SK-N-SH treated with all-trans-retinoic acid at 6 μM for 48 hours (cell line): ENCODE measurements around the gene PRKG1.
A peak's percentile ranks its signal among the peaks of the same experiment; 100 is the strongest.

Source experiments
- ATAC-seq: fragments of 200-7000 bp; cut with Tn5 transposase; 3 replicates; pipeline ENCODE4 v1.9.1; 2020; ENCODE audit warnings: mild to moderate bottlenecking, moderate library complexity
- ARNTL ChIP-seq: fragments of 450-650 bp; formaldehyde crosslinking; IDR thresholded peaks from 2 replicates; pipeline ENCODE4 v1.5.0; 2020; ENCODE audit warnings: low read depth, mild to moderate bottlenecking, moderate library complexity, borderline replicate concordance
- BACH2 ChIP-seq: fragments of 250-450 bp; sonication (Bioruptor Pico); IDR thresholded peaks from 2 replicates; pipeline ENCODE4 v1.9.0; 2021; ENCODE audit warnings: mild to moderate bottlenecking, borderline replicate concordance
- CREB5 ChIP-seq: fragments of 250-450 bp; sonication (Bioruptor Pico); IDR thresholded peaks from 2 replicates; pipeline ENCODE4 v1.5.1; 2020; ENCODE audit warnings: low read depth, mild to moderate bottlenecking, moderate library complexity
- CSDC2 ChIP-seq: fragments of 250-450 bp; sonication (Bioruptor Pico); IDR thresholded peaks from 2 replicates; pipeline ENCODE4 v1.5.0; 2020; ENCODE audit warnings: mild to moderate bottlenecking, moderate library complexity
- CSRNP3 ChIP-seq: fragments of 250-450 bp; sonication (Bioruptor Pico); IDR thresholded peaks from 2 replicates; pipeline ENCODE4 v1.5.1; 2021; ENCODE audit warnings: mild to moderate bottlenecking, moderate library complexity
- ESRRG ChIP-seq: fragments of 250-450 bp; sonication (Bioruptor Pico); IDR thresholded peaks from 2 replicates; pipeline ENCODE4 v1.6.1; 2021; ENCODE audit warnings: mild to moderate bottlenecking
- GLIS3 ChIP-seq: fragments of 250-450 bp; sonication (Bioruptor Pico); IDR thresholded peaks from 2 replicates; pipeline ENCODE4 v1.5.0; 2020; ENCODE audit warnings: mild to moderate bottlenecking, moderate library complexity
- ISL1 ChIP-seq: fragments of 250-450 bp; sonication (Bioruptor Pico); IDR thresholded peaks from 2 replicates; pipeline ENCODE4 v2.1.2; 2022; ENCODE audit warnings: mild to moderate bottlenecking, moderate library complexity
- OSR1 ChIP-seq: fragments of 250-450 bp; sonication (Bioruptor Pico); IDR thresholded peaks from 2 replicates; pipeline ENCODE4 v1.8.0; 2022; ENCODE audit warnings: moderate library complexity, mild to moderate bottlenecking, inconsistent platforms
- PATZ1 ChIP-seq: fragments of 250-450 bp; sonication (Bioruptor Pico); IDR thresholded peaks from 2 replicates; pipeline ENCODE4 v1.8.0; 2020; ENCODE audit warnings: mild to moderate bottlenecking, moderate library complexity, borderline replicate concordance
- POU6F1 ChIP-seq: fragments of 250-450 bp; sonication (Bioruptor Pico); IDR thresholded peaks from 2 replicates; pipeline ENCODE4 v1.8.0; 2021; ENCODE audit warnings: low read depth, mild to moderate bottlenecking, moderate library complexity, borderline replicate concordance
- PPARA ChIP-seq: fragments of 250-450 bp; sonication (Bioruptor Pico); IDR thresholded peaks from 2 replicates; pipeline ENCODE4 v1.5.0; 2020; ENCODE audit warnings: mild to moderate bottlenecking, borderline replicate concordance
- RARB ChIP-seq: fragments of 250-450 bp; sonication (Bioruptor Pico); IDR thresholded peaks from 2 replicates; pipeline ENCODE4 v1.8.0; 2021; ENCODE audit warnings: mild to moderate bottlenecking, moderate library complexity
- TCF4 ChIP-seq: fragments of 250-450 bp; sonication (Bioruptor Pico); IDR thresholded peaks from 2 replicates; pipeline ENCODE4 v1.8.0; 2021; ENCODE audit warnings: mild to moderate bottlenecking, moderate library complexity, borderline replicate concordance
- TOX ChIP-seq: fragments of 250-450 bp; sonication (Bioruptor Pico); IDR thresholded peaks from 2 replicates; pipeline ENCODE4 v1.8.0; 2021; ENCODE audit warnings: mild to moderate bottlenecking, moderate library complexity, borderline replicate concordance
- TSHZ2 ChIP-seq: fragments of 250-450 bp; sonication (Bioruptor Pico); IDR thresholded peaks from 2 replicates; pipeline ENCODE4 v1.5.0; 2020; ENCODE audit warnings: mild to moderate bottlenecking, moderate library complexity
- ZC3H10 ChIP-seq: fragments of 250-450 bp; sonication (Bioruptor Pico); IDR thresholded peaks from 2 replicates; pipeline ENCODE4 v1.5.1; 2021; ENCODE audit warnings: mild to moderate bottlenecking, moderate library complexity
- ZFP3 ChIP-seq: fragments of 250-450 bp; sonication (Bioruptor Pico); IDR thresholded peaks from 2 replicates; pipeline ENCODE4 v1.5.0; 2020; ENCODE audit warnings: mild to moderate bottlenecking, moderate library complexity
- ZFP30 ChIP-seq: fragments of 450-650 bp; formaldehyde crosslinking; IDR thresholded peaks from 2 replicates; pipeline ENCODE4 v1.5.0; 2022; ENCODE audit warnings: mild to moderate bottlenecking, moderate library complexity
- ZNF565 ChIP-seq: fragments of 450-650 bp; formaldehyde crosslinking; conservative IDR thresholded peaks from 2 replicates; pipeline ENCODE4 v1.5.0; 2020; ENCODE audit warnings: low read depth, mild to moderate bottlenecking, moderate library complexity
- ZNF70 ChIP-seq: fragments of 450-650 bp; formaldehyde crosslinking; IDR thresholded peaks from 2 replicates; pipeline ENCODE4 v1.5.0; 2020; ENCODE audit warnings: mild to moderate bottlenecking, moderate library complexity
- ZNF8 ChIP-seq: fragments of 450-650 bp; formaldehyde crosslinking; IDR thresholded peaks from 2 replicates; pipeline ENCODE4 v1.5.0; 2020; ENCODE audit warnings: mild to moderate bottlenecking, moderate library complexity

PRKG1 gene

GRCh38 chr10:51371743-51372142, 297.5 kb downstream of the PRKG1 start:
- no peak for TF ChIP-seq OSR1
- TF ChIP-seq ZFP3, result no peak
- TF ChIP-seq ZNF8 (CRISPR knock-in tag), result no peak
- no peak for TF ChIP-seq CSDC2
- no peak for TF ChIP-seq PATZ1 (CRISPR knock-in tag)
- no peak for TF ChIP-seq ZFP30 (CRISPR knock-in tag)
- TF ChIP-seq POU6F1 (CRISPR knock-in tag), result no peak
- TF ChIP-seq PPARA (CRISPR knock-in tag), result no peak
- TF ChIP-seq, all 23 proteins: peak for 0
- peak; percentile 35; the same call in 2 of the 3 replicates for ATAC-seq

- ATAC-seq, result no peak
- TF ChIP-seq TCF4 (CRISPR knock-in tag) (no peak), ZC3H10 (CRISPR knock-in tag) (no peak), RARB (no peak), PPARA (CRISPR knock-in tag) (no peak), ARNTL (no peak), ISL1 (CRISPR knock-in tag) (no peak)
- TF ChIP-seq, all 23 proteins: peak for 0
These were observed 301.5 kb downstream of the PRKG1 start for GRCh38 chr10:51375790-51376189.

GRCh38 chr10:51377070-51377931, 303.0 kb downstream of the PRKG1 start:
- TF ChIP-seq ZC3H10 (CRISPR knock-in tag) (no peak), ARNTL (no peak), ZNF70 (CRISPR knock-in tag) (no peak), BACH2 (CRISPR knock-in tag) (no peak), PPARA (CRISPR knock-in tag) (no peak), GLIS3 (no peak), POU6F1 (CRISPR knock-in tag) (no peak), CSRNP3 (CRISPR knock-in tag) (no peak), PATZ1 (CRISPR knock-in tag) (no peak), ZNF565 (no peak), ZNF8 (CRISPR knock-in tag) (no peak), TOX (CRISPR knock-in tag) (no peak), CREB5 (CRISPR knock-in tag) (no peak), OSR1 (no peak), ESRRG (CRISPR knock-in tag) (no peak), TCF4 (CRISPR knock-in tag) (no peak), CSDC2 (no peak), TSHZ2 (CRISPR knock-in tag) (no peak)
- ATAC-seq, result no peak
